ENCODE data around the gene FADS1.

The FADS1 gene

GRCh38 chr11:61785837-61786402 lies 30.9 kb downstream of the FADS1 start:
- DNase-seq = no peak
- Histone ChIP-seq H3K14ac (ENCODE audit: low read length) (no peak overlapping the region), H3K18ac (ENCODE audit: low read length) (no peak overlapping the region), H2BK5ac (ENCODE audit: low read depth, low read length, poor library complexity) (no peak overlapping the region), H3K4me3 (ENCODE audit: low read depth, low read length) (no peak overlapping the region), H3K36me3 (ENCODE audit: control insufficient read depth in 1 of 2, insufficient read depth in 2 of 2, low read length in 2 of 2) (peaks cover 63 to 65% of the 10 kb centered on the region in 2 experiments), H3K27ac (ENCODE audit: low read depth, low read length) (no peak overlapping the region), H3K9ac (ENCODE audit: low read length) (no peak overlapping the region), H2AFZ (ENCODE audit: insufficient read depth, low read length, poor library complexity) (no peak overlapping the region), H3K27me3 (ENCODE audit: insufficient read depth, low read length) (no peaks in the 10 kb centered on the region), H2BK12ac (ENCODE audit: low read length) (no peak overlapping the region), H3K4ac (ENCODE audit: low read depth, low read length) (no peak overlapping the region), H3K4me1 (ENCODE audit: control insufficient read depth in 1 of 2, insufficient read depth in 2 of 2, low read length in 2 of 2) (peaks cover 25 to 30% of the 10 kb centered on the region in 2 experiments), H3K4me2 (ENCODE audit: low read length) (no peak overlapping the region), H3K23ac (ENCODE audit: low read length) (no peak overlapping the region), H4K8ac (ENCODE audit: low read depth, low read length) (no peak overlapping the region), H3K9me3 (ENCODE audit: insufficient read depth, low read depth, low read length) (peaks cover 1% of the 10 kb centered on the region), H4K12ac (ENCODE audit: low read depth, low read length) (no peak overlapping the region), H4K91ac (ENCODE audit: low read depth, low read length) (no peak overlapping the region), H3K79me1 (ENCODE audit: low read length) (no peaks in the 10 kb centered on the region), H2AK5ac (ENCODE audit: low read length) (no peak overlapping the region), H3K79me2 (ENCODE audit: control insufficient read depth, insufficient read depth, low read length, poor library complexity) (peaks cover 2% of the 10 kb centered on the region), H2BK120ac (ENCODE audit: insufficient read depth, low read length, poor library complexity) (no peak overlapping the region)
- no CpG with 5 or more reads among the region's 11 CpGs for WGBS (ENCODE audit: extremely low coverage, insufficient coverage, insufficient read length)

GRCh38 chr11:61784506-61784805 lies 32.3 kb downstream of the FADS1 start:
- no peak for DNase-seq
- Histone ChIP-seq H2BK12ac (ENCODE audit: low read length) (no peak overlapping the region), H3K9me3 (ENCODE audit: insufficient read depth, low read depth, low read length) (peaks cover 7% of the 10 kb centered on the region), H3K4me3 (ENCODE audit: low read depth, low read length) (no peak overlapping the region), H3K23ac (ENCODE audit: low read length) (no peak overlapping the region), H3K79me2 (ENCODE audit: control insufficient read depth, insufficient read depth, low read length, poor library complexity) (peaks cover 2% of the 10 kb centered on the region), H4K12ac (ENCODE audit: low read depth, low read length) (no peak overlapping the region), H4K8ac (ENCODE audit: low read depth, low read length) (no peak overlapping the region), H3K9ac (ENCODE audit: low read length) (no peak overlapping the region), H2BK120ac (ENCODE audit: insufficient read depth, low read length, poor library complexity) (no peak overlapping the region), H3K4me2 (ENCODE audit: low read length) (no peak overlapping the region), H2AK5ac (ENCODE audit: low read length) (no peak overlapping the region), H3K14ac (ENCODE audit: low read length) (no peak overlapping the region), H3K27ac (ENCODE audit: low read depth, low read length) (no peak overlapping the region), H2AFZ (ENCODE audit: insufficient read depth, low read length, poor library complexity) (no peak overlapping the region), H3K4ac (ENCODE audit: low read depth, low read length) (no peak overlapping the region), H3K27me3 (ENCODE audit: insufficient read depth, low read length) (no peaks in the 10 kb centered on the region), H3K4me1 (ENCODE audit: control insufficient read depth in 1 of 2, insufficient read depth in 2 of 2, low read length in 2 of 2) (peaks cover 25 to 34% of the 10 kb centered on the region in 2 experiments), H3K36me3 (ENCODE audit: control insufficient read depth in 1 of 2, insufficient read depth in 2 of 2, low read length in 2 of 2) (peaks cover 56 to 58% of the 10 kb centered on the region in 2 experiments), H3K79me1 (ENCODE audit: low read length) (no peaks in the 10 kb centered on the region), H4K91ac (ENCODE audit: low read depth, low read length) (peak overlapping the region; percentile 17), H2BK5ac (ENCODE audit: low read depth, low read length, poor library complexity) (no peak overlapping the region), H3K18ac (ENCODE audit: low read length) (no peak overlapping the region)
- WGBS (ENCODE audit: extremely low coverage, insufficient coverage, insufficient read length) = no CpG with 5 or more reads among the region's 7 CpGs

GRCh38 chr11:61783717-61784505 lies 32.9 kb downstream of the FADS1 start:
- WGBS (ENCODE audit: extremely low coverage, insufficient coverage, insufficient read length) = no CpG with 5 or more reads among the region's 13 CpGs
- Histone ChIP-seq H3K18ac (ENCODE audit: low read length) (peak overlapping the region; percentile 13), H2BK120ac (ENCODE audit: insufficient read depth, low read length, poor library complexity) (peak overlapping the region; percentile 25), H3K79me1 (ENCODE audit: low read length) (no peaks in the 10 kb centered on the region), H3K23ac (ENCODE audit: low read length) (no peak overlapping the region), H4K12ac (ENCODE audit: low read depth, low read length) (no peak overlapping the region), H3K4me2 (ENCODE audit: low read length) (no peak overlapping the region), H3K27ac (ENCODE audit: low read depth, low read length) (peak overlapping the region; percentile 7), H3K4ac (ENCODE audit: low read depth, low read length) (no peak overlapping the region), H2BK5ac (ENCODE audit: low read depth, low read length, poor library complexity) (no peak overlapping the region), H3K9ac (ENCODE audit: low read length) (no peak overlapping the region), H4K8ac (ENCODE audit: low read depth, low read length) (no peak overlapping the region), H3K4me3 (ENCODE audit: low read depth, low read length) (no peak overlapping the region), H2AK5ac (ENCODE audit: low read length) (peak overlapping the region; percentile 6), H3K79me2 (ENCODE audit: control insufficient read depth, insufficient read depth, low read length, poor library complexity) (peaks cover 2% of the 10 kb centered on the region), H3K27me3 (ENCODE audit: insufficient read depth, low read length) (no peaks in the 10 kb centered on the region), H3K36me3 (ENCODE audit: control insufficient read depth in 1 of 2, insufficient read depth in 2 of 2, low read length in 2 of 2) (peaks cover 50 to 54% of the 10 kb centered on the region in 2 experiments), H4K91ac (ENCODE audit: low read depth, low read length) (peak overlapping the region; percentile 17), H2AFZ (ENCODE audit: insufficient read depth, low read length, poor library complexity) (no peak overlapping the region), H3K9me3 (ENCODE audit: insufficient read depth, low read depth, low read length) (peaks cover 7% of the 10 kb centered on the region), H2BK12ac (ENCODE audit: low read length) (no peak overlapping the region), H3K4me1 (ENCODE audit: control insufficient read depth in 1 of 2, insufficient read depth in 2 of 2, low read length in 2 of 2) (peaks cover 25 to 34% of the 10 kb centered on the region in 2 experiments), H3K14ac (ENCODE audit: low read length) (no peak overlapping the region)
- no peak for DNase-seq

GRCh38 chr11:61782841-61783240 lies 34.0 kb downstream of the FADS1 start:
- Histone ChIP-seq H4K91ac (ENCODE audit: low read depth, low read length) (no peak overlapping the region), H3K27ac (ENCODE audit: low read depth, low read length) (no peak overlapping the region), H2BK120ac (ENCODE audit: insufficient read depth, low read length, poor library complexity) (no peak overlapping the region), H4K12ac (ENCODE audit: low read depth, low read length) (no peak overlapping the region), H3K18ac (ENCODE audit: low read length) (no peak overlapping the region), H3K14ac (ENCODE audit: low read length) (no peak overlapping the region), H2AFZ (ENCODE audit: insufficient read depth, low read length, poor library complexity) (no peak overlapping the region), H2BK5ac (ENCODE audit: low read depth, low read length, poor library complexity) (no peak overlapping the region), H3K27me3 (ENCODE audit: insufficient read depth, low read length) (no peaks in the 10 kb centered on the region), H3K9ac (ENCODE audit: low read length) (no peak overlapping the region), H3K4me1 (ENCODE audit: control insufficient read depth in 1 of 2, insufficient read depth in 2 of 2, low read length in 2 of 2) (peaks cover 25 to 34% of the 10 kb centered on the region in 2 experiments), H3K4me2 (ENCODE audit: low read length) (no peak overlapping the region), H3K79me2 (ENCODE audit: control insufficient read depth, insufficient read depth, low read length, poor library complexity) (peaks cover 2% of the 10 kb centered on the region), H3K4ac (ENCODE audit: low read depth, low read length) (no peak overlapping the region), H3K9me3 (ENCODE audit: insufficient read depth, low read depth, low read length) (peaks cover 7% of the 10 kb centered on the region), H3K23ac (ENCODE audit: low read length) (no peak overlapping the region), H2BK12ac (ENCODE audit: low read length) (no peak overlapping the region), H3K36me3 (ENCODE audit: control insufficient read depth in 1 of 2, insufficient read depth in 2 of 2, low read length in 2 of 2) (peaks cover 45 to 51% of the 10 kb centered on the region in 2 experiments), H3K79me1 (ENCODE audit: low read length) (no peaks in the 10 kb centered on the region), H2AK5ac (ENCODE audit: low read length) (no peak overlapping the region), H4K8ac (ENCODE audit: low read depth, low read length) (no peak overlapping the region), H3K4me3 (ENCODE audit: low read depth, low read length) (no peak overlapping the region)
- no CpG with 5 or more reads among the region's 11 CpGs for WGBS (ENCODE audit: extremely low coverage, insufficient coverage, insufficient read length)
- peak; percentile 87 to 92 for DNase-seq
